ENCODE measurements around the gene ADGRF3. TPM values are rescaled to one million over a fixed set of nuclear protein-coding genes. Genes with fewer than 3 reads are reported as not detected.

ADGRF3 gene
- total and polyA plus RNA-seq, 2 of the 13 experiments (the other 11 are each of a cell fraction or from before 2014, with no cell fraction given), result 0.40 to 1.5 TPM

- TF ChIP-seq PRDM15 (CRISPR knock-in tag; IDR thresholded peaks at IDR 0.05) (no peak), KMT2A (CRISPR knock-in tag; IDR thresholded peaks at IDR 0.05) (no peak), NR2F1 (CRISPR knock-in tag; IDR thresholded peaks at IDR 0.05) (no peak)
These were observed 62.5 kb downstream of the ADGRF3 start (continued) for GRCh38 chr2:26284132-26284531.

- POLR2A ChIA-PET, result no interaction called here
- no peak overlapping the region for H3K9ac ChIP-seq (ENCODE audit: insufficient read depth, low read depth, low read length)
- DNase-seq (ENCODE audit: low spot score), result no peak
- H3K4me3 ChIP-seq (replicated peaks in 1 of 3; ENCODE audit: insufficient read depth in 1 of 3, low read depth in 2 of 3, low read length in 3 of 3), result no peak overlapping the region
- no peak for TF ChIP-seq HCFC1 (IDR thresholded peaks at IDR 0.05; ENCODE audit: low read depth, low read length)
- no peak for TF ChIP-seq MAZ (IDR thresholded peaks at IDR 0.05; ENCODE audit: borderline replicate concordance, low read depth, low read length)
- no peak for TF ChIP-seq MAZ (CRISPR knock-in tag; IDR thresholded peaks at IDR 0.05; ENCODE audit: low read depth)
- no peak for TF ChIP-seq PCBP1 (IDR thresholded peaks at IDR 0.05; ENCODE audit: borderline replicate concordance, low read depth, low read length)
- TF ChIP-seq TFE3 (CRISPR knock-in tag; IDR thresholded peaks at IDR 0.05), result no peak
- ATAC-seq, result no peak
- intact Hi-C loops (cut with micrococcal nuclease; ENCODE audit: unreplicated experiment) (no loop called here), in situ Hi-C loops (cut with HindIII; ENCODE audit: extremely low pct_ligation_motif_present, low pct_unique_long_range_greater_than_20kb) (no loop called here)
- no peaks in the 10 kb centered on the region for H3K9me3 ChIP-seq (ENCODE audit: low read length)
- H3K4me2 ChIP-seq (ENCODE audit: low read depth, low read length), result no peak overlapping the region
- FAIRE-seq, result no peak
- 83% methylated on average over 2 of the region's 2 CpGs for WGBS (ENCODE audit: low lambda C conversion rate)
- no peaks in the 10 kb centered on the region for H3K79me2 ChIP-seq (ENCODE audit: insufficient read depth, low read length)
- no TSS peak for BruUV-seq (replicated peaks)
- no peak overlapping the region for H2AFZ ChIP-seq (ENCODE audit: low read length)
- H3K27me3 ChIP-seq (ENCODE audit: control insufficient read depth in 1 of 2, insufficient read depth in 2 of 2, low read length in 2 of 2), result no peaks in the 10 kb centered on the region
- H4K20me1 ChIP-seq (ENCODE audit: insufficient read depth, low read length), result no peaks in the 10 kb centered on the region
- no peak overlapping the region for H3K27ac ChIP-seq (ENCODE audit: extremely low read length, insufficient read depth, low read length)
- peaks cover 5% of the 10 kb centered on the region; the same call in 1 of the 2 replicates for H3K4me1 ChIP-seq (ENCODE audit: insufficient read depth, low read length)
- peaks cover 26 to 70% of the 10 kb centered on the region in 2 experiments for H3K36me3 ChIP-seq (replicated peaks in 1 of 2; ENCODE audit: control insufficient read depth in 1 of 2, insufficient read depth in 2 of 2, low read length in 2 of 2)
- CTCF ChIA-PET (ENCODE audit: low intra/inter-chr PET ratio, low total read pairs), result no interaction called here
These were observed 63.0 kb downstream of the ADGRF3 start for GRCh38 chr2:26283606-26284005.
